Measurements from ENCODE around the gene TMEM9B.
"Not testable (repeated sequence)": the region's sequence is repeated elsewhere in the genome, so short reads cannot be mapped to it uniquely, and the experiment has no call there.

Gene TMEM9B

DNA sequence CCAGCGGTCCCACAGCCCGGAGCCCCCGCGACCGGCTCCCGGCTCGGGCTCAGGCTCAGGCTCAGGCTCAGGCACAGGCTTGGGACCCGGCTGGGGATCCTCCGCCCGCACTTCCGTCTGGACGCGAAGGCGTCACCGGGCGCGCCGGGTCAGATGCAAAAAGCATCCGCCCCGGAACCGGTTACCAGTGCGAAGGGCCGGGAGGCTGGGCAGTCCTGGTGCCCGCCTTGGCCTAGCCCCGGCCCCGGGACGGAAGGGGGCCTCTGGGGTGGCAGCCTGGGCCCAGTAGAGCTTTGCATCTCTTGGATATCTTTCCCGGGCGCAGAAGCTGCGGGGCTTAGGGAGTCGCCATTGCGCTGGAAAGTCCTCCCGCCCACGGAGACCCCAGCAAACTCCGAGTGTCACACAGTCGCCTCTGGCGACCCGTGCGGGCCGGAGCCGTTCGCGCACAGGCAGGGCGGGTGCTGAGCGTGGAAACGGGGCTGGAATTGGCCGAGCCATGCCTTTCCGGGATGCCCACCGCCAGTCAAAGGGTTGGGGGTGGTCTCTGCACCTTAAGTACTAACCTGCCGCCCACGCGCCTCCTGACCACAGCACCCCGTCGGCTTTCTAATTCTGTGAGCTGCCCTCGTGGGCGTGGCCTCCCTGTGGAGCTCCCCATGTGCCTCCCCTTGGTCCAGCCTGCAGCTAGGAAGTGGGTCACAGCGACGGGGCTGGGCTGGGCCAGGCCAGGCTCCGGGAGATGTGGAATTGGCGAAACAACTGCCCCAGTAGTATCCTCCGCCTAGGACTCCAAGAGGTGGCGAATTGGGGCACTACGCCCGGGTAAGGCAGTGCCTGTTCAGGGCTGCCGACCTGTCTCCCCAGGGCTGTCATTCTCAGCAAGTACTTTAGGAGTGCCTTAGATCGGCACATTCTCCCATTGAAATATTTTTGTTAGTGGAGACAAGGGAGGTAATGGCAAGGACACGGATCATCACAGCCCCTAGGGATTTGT, at the start of gene TMEM9B:
TMEM9B (minus strand) TSS at position 119 of the 997 bp plus-strand sequence. CDS start 129 bp downstream, outside the sequence.
- DNase-seq (ENCODE audit: low read depth, low spot score) = peak; percentile 46

DNA sequence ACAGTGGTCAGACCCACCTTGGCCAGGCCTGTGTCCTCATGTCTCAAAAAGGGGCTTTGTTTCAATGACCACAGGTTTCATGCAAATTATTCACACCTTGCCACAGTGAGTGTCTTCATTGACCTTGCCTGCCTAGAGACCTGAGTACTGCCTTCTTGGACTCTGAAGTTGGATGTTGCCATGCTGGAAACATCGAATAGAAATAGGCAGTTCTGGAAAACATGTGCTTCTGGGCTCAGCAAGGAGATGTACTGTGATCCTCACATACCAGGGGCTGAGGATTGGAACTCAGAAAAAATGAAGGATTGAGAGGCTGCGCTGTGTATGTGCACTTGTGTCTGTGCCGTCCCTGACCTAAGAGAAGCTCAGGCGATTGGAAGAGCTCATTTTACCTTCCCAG, 49.1 kb upstream of the TMEM9B start:
- DNase-seq (ENCODE audit: low read depth, low spot score) = no peak

DNA sequence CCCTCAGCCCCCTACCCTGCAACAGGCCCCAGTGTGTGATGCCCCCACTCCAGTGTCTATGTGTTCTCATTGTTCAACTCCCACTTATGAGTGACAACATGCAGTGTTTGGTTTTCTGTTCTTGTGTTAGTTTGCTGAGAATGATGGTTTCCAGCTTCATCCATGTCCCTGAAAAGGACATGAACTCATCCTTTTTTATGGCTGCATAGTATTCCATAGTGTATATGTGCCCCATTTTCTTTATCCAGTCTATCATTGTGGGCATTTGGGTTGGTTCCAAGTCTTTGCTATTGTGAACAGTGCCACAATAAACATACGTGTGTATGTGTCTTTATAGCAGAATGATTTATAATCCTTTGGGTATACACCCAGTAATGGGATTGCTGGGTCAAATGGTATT, 45.3 kb upstream of the TMEM9B start:
- DNase-seq (ENCODE audit: low read depth, low spot score) = not testable (repeated sequence)

DNA sequence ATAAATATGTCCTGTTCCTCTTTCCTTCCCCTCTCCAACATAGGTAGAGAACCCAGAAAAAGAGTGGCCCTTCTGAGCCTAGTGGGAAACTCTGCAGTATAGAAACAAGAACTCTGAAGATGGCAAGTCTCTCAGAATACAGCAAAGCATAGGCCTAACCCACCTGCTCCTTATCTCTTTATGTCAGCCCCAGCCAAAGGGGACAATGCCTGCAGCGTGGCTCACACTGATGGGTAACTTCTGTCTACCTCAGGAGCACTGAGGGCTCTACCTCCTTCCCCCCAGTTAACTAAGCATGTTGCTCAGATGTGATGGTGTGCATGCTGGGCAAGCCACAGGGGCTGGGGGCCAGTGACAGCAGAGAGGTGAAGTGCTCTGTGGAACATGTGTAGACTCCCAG, 44.4 kb upstream of the TMEM9B start:
- no peak for DNase-seq (ENCODE audit: low read depth, low spot score)

DNA sequence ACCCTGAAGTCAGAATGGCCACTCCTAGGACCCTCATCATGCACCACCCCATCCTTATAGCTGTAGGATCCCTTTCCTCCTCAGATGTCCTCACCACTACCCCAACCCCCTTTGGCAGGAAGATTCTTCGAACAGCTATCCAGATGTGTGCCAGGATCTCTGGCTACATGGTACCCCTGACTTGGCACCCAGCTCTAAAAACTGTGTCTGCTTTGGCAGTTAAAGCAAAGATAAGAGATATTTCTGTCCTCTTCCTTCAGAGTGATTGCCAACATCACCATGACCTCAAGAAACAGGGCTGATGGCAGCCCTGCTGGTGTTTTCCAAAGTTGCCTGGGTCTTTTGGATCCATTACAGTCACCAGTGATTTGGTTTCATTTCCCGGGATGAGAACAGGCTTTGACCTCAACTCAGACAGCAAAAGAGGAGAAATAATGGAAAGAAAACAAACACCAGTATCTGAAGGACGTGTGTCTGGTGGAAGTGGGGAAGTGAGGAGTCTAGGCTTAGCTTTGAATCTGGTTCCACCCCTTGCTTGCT, 43.8 kb upstream of the TMEM9B start:
- DNase-seq (ENCODE audit: low read depth, low spot score) = no peak

DNA sequence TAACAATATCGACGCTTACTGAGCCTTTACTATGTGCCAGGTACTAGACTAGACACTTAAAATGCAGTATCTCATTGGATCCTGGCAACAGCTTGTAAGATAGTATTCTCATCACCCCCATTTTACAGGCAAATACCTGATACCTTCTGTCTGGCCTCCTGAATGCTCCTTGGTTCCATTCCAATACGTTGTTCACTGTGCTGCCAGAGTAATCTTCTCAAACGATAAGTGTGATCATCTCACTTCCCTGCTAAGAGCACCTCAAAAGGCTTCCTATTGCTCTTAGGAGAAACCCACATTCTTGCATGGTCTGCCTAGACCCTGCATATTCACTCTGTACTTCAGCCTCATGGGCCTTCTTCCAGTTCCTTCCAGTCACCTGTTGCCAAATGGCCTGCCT, 40.8 kb upstream of the TMEM9B start:
- no peak for DNase-seq (ENCODE audit: low read depth, low spot score)

DNA sequence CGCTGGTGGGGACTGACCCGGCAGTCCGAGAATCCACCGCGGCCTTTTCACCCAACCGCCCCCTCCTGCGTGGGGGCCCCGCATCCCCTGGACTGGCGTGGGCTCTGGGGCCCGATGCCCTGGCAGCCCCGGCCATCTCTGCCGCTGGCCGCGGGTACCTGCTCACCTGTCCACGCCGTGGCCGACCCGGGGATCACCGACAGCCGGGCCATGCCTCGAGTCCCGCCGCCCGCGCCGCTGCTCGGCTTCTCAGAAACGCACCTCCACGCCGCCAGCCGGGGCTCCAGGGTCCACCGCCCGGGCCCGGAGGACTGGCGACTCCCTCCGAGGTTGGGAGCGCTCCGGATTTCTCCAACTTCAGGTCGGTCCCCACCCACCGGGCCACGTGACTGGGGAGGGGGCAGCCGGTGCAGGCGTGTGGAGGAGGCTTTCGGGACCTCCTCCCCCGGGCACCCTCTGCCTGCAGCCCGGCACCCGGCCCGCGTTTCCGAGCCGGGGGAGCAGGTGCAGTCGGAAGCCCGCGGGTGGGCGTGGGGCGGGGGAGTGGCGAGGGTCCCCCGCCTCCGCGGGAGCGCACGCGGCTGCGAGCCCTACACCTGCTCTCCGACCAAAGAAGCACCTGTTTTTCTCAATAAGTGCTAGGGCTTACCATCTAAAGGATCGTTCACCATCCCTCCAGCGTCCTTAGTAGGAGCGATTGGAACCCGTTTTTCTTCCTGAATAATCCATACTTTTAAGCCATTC, 40.1 kb upstream of the TMEM9B start:
- DNase-seq (ENCODE audit: low read depth, low spot score) = no peak

DNA sequence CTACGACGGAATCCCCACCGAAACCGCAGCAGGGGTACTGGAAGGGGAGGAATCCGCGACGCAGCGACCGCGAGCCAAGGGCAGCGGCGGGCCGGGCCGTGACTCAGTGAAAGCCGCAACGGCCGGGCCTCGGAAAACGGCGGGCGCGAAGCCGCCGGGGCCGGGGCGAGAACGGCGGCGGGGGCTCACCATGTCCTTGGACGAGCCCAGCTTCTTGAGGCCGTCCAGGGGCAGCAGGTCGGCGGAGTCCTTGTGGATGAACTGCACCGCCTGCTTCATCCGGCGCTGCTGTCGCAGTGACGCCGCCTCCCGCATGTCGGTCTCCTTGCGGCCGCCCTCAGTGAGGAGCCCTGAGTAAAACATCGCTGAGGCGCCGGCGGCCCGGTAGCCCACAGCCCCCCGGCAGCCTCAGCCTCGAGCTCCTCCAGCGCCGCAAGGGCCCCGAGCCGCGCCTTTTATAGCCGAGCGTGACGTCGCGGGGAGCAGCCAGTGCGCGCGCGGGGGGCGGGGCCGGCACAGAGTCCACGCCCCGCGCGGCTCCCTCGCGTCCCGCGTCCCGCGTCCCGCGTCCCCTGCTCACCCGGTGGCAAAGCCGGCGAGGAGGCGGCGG, 39.4 kb upstream of the TMEM9B start, which contains the start of gene NRIP3:
NRIP3 (minus strand) TSS at position 429 of the 610 bp plus-strand sequence; CDS start at position 363, 66 bp downstream.
- DNase-seq (ENCODE audit: low read depth, low spot score) = peak; percentile 25

DNA sequence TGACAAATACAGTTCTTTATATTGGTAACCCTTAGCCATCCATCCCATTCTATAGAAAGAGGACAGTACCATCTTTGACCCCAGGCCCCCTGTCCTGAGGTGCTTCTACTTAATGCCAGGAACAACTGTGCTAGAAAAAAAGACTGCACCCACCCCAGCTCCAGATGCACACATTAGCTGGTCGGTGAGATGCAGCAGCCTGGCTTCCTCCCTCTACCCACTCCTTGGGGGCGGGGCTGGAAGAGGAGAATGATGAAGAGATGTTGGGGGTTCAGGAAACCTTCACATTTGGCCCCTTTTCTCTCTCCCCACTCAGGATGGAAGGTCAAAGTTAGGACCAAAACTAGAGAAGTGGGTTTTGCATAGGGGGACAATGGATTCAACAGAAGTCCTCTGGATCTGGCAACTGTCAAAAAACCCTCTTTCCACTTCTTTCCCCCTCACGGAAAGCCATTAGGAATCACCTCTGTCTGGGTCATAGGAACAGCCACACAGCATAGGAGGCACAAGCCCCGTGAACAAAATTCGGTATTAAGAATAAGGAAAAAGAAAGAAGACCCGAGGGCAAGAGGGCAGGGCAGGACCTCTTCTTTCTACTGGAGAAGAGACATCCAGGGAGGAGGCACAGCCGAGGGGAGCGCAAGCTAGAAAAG, 38.8 kb upstream of the TMEM9B start:
- DNase-seq (ENCODE audit: low read depth, low spot score) = no peak

DNA sequence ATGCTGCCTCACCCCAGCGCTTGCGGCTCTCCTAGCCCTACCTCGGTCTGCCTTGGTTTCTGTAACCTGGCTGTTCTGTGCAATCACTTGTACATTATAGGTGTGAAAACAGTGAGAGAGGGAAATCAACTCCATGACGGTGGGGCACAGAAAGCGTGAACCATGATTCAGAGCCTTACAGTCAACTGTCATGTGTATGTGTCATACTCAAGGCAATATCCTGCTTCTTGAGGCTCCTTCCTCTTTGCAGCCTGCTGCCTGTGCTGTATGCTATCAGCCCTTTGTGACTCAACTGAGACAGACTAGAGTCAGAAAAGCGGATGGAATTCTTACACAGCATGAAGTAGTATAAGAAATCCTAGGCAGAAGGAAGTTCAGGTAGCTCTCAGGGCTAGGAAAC, 37.5 kb upstream of the TMEM9B start:
- DNase-seq (ENCODE audit: low read depth, low spot score) = no peak

DNA sequence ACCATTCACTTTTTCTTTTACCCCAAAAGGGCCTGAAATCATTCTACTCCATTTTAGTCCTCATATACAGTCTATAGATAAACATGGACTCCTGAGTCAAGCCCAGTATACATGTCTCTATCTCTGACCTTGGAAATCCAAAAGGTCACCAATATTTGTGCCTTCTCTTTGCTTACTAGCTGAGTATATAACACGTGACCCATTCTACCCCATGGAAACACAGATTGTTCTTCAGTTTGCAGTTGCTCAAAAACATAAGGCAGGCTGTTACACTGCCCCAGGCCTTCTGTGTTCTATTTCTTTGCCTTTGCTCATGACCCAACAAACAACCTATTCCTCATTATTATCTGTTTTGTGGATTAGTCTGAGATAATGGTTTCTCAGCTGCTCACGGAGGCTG, 33.8 kb upstream of the TMEM9B start:
- no peak for DNase-seq (ENCODE audit: low read depth, low spot score)

DNA sequence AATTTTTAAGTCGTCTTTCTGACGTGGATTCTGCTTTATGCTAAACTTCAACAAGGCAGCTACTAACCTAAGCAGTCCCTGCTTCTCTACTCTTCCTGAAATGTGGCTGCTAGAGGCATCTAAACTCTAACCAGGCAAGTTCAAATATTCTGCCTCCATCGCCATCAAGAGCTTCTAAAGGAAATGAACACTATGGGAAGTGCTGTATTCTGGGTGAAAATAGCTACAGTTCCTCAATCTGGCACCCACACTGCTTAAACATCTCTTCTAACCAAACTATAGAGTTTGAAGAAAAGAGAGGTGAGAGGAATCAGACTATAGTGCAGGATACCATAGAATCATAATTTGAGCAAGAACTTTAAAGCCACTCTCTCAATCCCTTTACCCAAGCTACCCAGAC, 33.2 kb upstream of the TMEM9B start:
- no peak for DNase-seq (ENCODE audit: low read depth, low spot score)

DNA sequence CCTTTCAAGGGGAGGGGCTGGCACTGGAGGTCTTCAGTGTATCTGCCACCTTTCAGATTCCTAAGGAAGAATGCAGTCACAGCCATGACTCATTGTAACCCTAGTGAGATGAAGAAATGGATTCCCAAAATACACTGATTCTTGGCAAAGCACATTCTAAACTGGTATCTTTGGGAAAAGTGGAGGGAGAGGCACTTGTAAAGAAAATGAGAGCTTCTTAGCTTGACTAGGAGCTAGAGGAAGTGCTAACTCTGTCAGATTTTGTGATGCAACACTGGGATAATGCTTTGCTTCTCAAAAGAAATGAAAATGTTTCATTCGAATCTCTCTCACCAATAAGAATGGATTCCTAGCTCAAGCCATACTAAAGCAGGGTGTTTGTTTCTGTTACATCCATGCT, 25.2 kb upstream of the TMEM9B start:
- DNase-seq (ENCODE audit: low read depth, low spot score) = no peak

DNA sequence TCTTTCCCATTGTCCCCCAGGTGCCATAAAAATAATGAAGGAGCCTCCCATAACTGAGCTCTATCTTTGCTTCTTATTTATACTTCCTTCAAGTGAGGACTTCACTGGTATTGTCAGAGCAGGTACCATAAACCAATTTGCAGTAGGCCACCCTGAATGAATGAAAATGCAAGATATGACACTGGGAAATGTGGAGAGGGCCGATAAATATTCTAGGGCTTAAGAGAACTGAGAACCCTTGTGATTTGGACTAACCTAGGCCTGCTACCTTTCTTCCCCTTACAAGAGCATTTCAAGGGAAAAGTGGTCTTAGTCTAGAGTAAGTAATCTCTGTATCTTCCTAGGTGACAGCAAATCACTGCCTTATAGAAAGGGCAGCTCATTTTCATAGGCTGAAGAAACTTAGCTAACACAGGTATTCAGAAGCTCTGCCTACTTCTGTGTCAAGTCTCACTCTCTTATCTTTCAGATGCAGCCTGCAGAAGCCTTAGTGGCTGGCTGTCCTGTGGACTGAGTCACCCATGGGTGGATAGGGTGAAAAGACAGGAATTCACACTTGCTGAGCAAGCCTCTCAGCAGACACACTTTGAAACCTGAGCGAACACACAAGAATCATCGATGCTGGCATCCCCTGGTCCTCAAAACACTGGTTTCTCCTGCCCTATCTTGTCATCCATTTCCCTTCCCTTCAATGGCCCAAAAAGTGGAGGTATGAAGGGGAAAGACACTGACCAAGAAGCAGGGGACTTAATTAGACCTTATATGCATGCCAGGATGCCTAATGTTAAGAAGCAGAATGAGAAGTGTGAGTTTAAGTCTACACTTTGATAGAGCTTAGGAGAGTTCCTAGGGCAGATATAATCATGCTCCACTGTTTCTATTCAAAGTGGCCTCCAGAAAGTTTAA, 24.3 kb upstream of the TMEM9B start:
- no peak for DNase-seq (ENCODE audit: low read depth, low spot score)

DNA sequence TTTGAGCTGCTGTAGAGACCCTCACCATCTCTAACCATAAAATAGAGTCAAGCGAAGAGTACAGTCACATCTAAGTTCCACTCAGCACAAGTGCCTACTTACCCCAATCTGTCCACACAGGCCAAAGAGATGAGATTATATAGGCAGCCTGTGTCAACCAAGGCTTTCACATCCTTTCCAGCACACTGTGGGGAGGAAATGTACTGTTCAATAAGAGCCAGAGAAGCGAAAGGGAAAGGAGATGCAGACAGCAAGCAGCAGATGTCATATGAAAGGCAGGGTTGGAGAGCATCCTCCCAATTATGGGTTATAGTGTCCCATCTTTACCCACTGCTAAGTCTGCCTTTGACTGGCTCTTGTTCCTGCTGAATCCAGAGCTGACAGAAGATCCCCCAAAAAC, 23.2 kb upstream of the TMEM9B start:
- DNase-seq (ENCODE audit: low read depth, low spot score) = no peak

DNA sequence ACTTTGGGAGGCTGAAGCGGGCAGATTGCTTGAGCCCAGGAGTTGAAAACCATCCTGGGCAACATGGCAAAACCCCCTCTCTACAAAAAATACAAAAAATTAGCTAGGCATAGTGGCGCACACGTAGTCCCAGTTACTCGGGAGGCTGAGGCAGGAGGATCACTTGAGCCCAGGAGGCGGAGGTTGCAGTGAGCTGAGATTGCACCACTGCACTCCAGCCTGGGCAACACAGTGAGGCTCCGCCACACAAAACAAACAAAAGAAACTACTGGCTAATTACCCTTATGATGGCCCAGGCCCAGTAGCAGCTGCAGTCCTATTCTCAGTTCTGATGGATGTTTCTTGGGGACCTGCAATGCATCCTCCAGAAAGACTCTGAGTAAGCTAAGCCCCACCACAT, 22.5 kb upstream of the TMEM9B start:
- not testable (repeated sequence) for DNase-seq (ENCODE audit: low read depth, low spot score)

DNA sequence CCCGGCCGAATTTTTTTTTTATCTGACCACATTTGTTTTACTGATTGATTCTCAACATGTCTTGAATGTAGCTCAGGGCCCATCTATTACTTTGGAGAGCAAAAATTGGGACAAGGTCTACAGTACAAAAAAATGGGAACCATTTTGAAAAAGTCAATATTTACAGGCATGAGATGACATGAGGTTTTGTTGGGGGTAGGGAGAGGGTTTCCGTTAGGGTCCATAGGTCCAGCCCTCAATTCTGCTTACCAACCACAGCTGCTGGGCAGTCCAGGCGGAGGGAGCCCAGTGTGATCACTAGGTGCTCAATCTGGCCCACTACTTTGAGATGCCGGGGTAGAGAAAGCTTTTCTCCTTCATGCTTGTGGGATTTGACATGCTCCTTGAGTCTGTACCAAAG, 21.2 kb upstream of the TMEM9B start:
- no peak for DNase-seq (ENCODE audit: low read depth, low spot score)

DNA sequence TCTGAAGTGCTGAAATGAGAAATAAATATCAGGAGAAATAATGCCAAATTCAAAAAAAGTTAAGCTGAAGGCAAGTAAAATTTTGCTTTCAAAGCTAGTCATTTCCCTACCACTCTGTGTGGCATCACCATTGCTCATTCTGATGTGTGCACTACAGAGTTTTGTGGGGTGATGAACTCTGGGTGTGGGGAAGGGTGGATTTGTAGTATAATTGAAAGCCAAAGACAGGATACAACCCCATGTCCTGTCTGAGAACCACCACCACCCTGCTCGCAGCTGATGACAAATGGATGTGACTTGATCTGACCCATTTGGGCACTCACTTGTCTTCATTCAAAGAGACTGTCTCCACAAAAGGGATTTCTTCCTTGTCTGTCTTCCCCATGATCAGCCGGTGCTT, 19.3 kb upstream of the TMEM9B start:
- DNase-seq (ENCODE audit: low read depth, low spot score) = no peak

DNA sequence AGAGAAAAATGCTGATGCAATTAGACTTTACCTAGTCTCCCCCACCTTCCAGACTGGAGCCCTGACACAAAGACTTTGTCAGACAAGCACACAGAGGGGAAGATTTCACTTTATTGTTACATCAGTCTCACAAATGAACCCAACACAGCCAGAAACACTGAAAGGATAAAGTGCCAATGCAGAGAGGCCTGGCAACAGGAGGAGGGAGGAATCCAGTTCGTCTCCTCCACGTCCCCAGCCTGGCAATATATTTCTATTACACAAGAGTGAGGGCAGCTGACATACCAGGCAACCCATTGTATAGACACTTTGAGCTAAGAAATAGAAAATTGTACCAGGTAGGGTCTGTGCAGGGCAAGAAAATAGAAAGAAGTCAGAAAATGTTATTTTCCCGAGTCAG, 16.2 kb upstream of the TMEM9B start:
- DNase-seq (ENCODE audit: low read depth, low spot score) = no peak

DNA sequence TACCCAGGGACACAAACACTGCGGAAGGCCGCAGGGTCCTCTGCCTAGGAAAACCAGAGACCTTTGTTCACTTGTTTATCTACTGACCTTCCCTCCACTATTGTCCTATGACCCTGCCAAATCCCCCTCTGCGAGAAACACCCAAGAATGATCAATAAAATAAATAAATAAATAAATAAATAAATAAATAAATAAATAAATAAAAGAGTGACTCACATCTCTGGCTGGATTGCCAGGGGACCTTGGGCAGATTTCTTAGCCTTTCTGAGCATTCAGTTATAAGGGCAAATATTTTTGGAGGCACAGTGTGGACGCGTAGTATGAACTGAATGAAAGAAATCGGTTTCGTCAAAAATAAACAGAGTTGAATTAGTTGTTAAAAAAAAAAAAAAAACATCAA, 15.1 kb upstream of the TMEM9B start:
- DNase-seq (ENCODE audit: low read depth, low spot score) = not testable (repeated sequence)

Measured in brain pericyte (primary cell).